Measurements from ENCODE around the gene RAVER2.

The RAVER2 gene

DNA sequence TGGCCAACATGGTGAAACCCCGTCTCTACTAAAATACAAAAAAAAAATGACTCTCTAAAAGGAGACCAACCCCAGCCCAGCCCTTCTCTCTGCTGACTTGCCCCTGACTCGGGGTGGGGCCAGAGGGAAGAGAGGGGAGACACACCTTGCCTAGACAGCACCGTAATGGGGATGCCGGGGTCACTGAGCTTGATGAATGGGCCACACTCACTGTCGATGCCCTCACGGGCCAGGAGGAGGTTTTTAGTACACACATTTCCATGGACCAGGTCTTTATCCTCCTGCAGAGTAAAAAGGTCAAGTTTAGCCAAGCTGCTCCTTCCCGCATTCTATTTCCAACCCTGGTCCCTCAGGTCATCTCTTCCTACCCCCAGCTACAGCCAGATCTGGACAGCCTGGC, 99.7 kb downstream of the RAVER2 start:
- no peak overlapping the region for H3K4ac ChIP-seq (ENCODE audit: low read depth, low read length)
- no peak overlapping the region for H2BK120ac ChIP-seq (ENCODE audit: low read depth, low read length)
- H3K4me1 ChIP-seq (ENCODE audit: control insufficient read depth, low read depth, low read length) = no peaks in the 10 kb centered on the region
- H3K9ac ChIP-seq (ENCODE audit: low read length) = no peak overlapping the region
- no CpG with 5 or more reads among the region's 7 CpGs for WGBS (ENCODE audit: extremely low coverage, insufficient coverage, low lambda C conversion rate)
- no peak overlapping the region for H3K18ac ChIP-seq (ENCODE audit: low read length)
- no peak overlapping the region for H2BK15ac ChIP-seq (replicated peaks; ENCODE audit: low read depth)
- no peaks in the 10 kb centered on the region for H3K79me2 ChIP-seq (ENCODE audit: control insufficient read depth, insufficient read depth, low read length)
- H3K4me3 ChIP-seq (ENCODE audit: low read length) = no peak overlapping the region
- no peaks in the 10 kb centered on the region for H3K27me3 ChIP-seq (ENCODE audit: insufficient read depth, low read length, poor library complexity)
- H3K23ac ChIP-seq (ENCODE audit: low read length) = no peak overlapping the region
- no peak overlapping the region for H3K4me2 ChIP-seq (ENCODE audit: low read length)
- H3K27ac ChIP-seq (ENCODE audit: low read depth, low read length) = no peak overlapping the region
- H2BK5ac ChIP-seq (ENCODE audit: low read length) = no peak overlapping the region
- no peak overlapping the region for H2AK5ac ChIP-seq (ENCODE audit: low read length)
- H4K8ac ChIP-seq (ENCODE audit: low read depth, low read length) = no peak overlapping the region
- no peak for DNase-seq
- no peak overlapping the region for H3K56ac ChIP-seq (ENCODE audit: low read length)
- H3K79me1 ChIP-seq (ENCODE audit: low read length) = no peaks in the 10 kb centered on the region
- H3K36me3 ChIP-seq (ENCODE audit: control insufficient read depth, insufficient read depth, low read length) = no peaks in the 10 kb centered on the region
- H4K5ac ChIP-seq (ENCODE audit: low read length) = no peak overlapping the region

DNA sequence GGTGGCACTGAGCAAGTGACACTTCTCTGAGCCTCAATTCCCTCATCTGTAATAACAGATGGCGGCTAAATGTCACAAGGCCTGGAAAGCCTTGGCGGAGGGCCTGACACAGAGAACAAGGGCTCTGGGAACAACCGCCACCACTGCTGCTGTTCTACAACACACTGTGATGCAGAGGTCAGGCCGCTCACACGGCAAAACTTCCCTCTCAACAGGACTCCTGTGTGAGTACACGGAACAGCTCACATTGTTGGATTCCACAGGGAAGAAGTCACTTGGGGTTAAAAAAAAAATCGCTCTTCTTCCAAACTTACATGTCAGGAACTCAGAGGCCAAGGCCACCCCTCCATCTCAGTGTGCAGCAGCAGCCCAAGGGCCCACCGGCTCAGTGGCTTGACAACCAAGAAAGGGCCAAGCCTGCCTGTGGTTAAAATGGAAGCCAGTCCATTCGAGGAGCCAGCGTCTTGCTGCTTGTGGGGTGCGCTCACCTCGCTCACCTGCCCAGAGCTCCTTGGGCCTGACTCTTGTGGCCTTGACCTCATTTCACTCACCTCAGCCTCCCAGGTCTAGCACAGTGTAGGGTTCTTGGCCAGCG, 101.1 kb downstream of the RAVER2 start:
- Histone ChIP-seq H2BK120ac (ENCODE audit: low read depth, low read length) (no peak overlapping the region), H4K8ac (ENCODE audit: low read depth, low read length) (no peak overlapping the region), H3K36me3 (ENCODE audit: control insufficient read depth, insufficient read depth, low read length) (no peaks in the 10 kb centered on the region), H3K4ac (ENCODE audit: low read depth, low read length) (no peak overlapping the region), H3K27ac (ENCODE audit: low read depth, low read length) (no peak overlapping the region), H3K56ac (ENCODE audit: low read length) (no peak overlapping the region), H3K79me2 (ENCODE audit: control insufficient read depth, insufficient read depth, low read length) (no peaks in the 10 kb centered on the region), H3K4me3 (ENCODE audit: low read length) (no peak overlapping the region), H3K9ac (ENCODE audit: low read length) (no peak overlapping the region), H3K18ac (ENCODE audit: low read length) (no peak overlapping the region), H3K79me1 (ENCODE audit: low read length) (no peaks in the 10 kb centered on the region), H3K4me1 (ENCODE audit: control insufficient read depth, low read depth, low read length) (no peaks in the 10 kb centered on the region), H2BK5ac (ENCODE audit: low read length) (no peak overlapping the region), H3K4me2 (ENCODE audit: low read length) (no peak overlapping the region), H3K23ac (ENCODE audit: low read length) (no peak overlapping the region), H2BK15ac (replicated peaks; ENCODE audit: low read depth) (no peak overlapping the region), H2AK5ac (ENCODE audit: low read length) (no peak overlapping the region), H4K5ac (ENCODE audit: low read length) (no peak overlapping the region), H3K27me3 (ENCODE audit: insufficient read depth, low read length, poor library complexity) (no peaks in the 10 kb centered on the region)
- DNase-seq = no peak
- no CpG with 5 or more reads among the region's 13 CpGs for WGBS (ENCODE audit: extremely low coverage, insufficient coverage, low lambda C conversion rate)

DNA sequence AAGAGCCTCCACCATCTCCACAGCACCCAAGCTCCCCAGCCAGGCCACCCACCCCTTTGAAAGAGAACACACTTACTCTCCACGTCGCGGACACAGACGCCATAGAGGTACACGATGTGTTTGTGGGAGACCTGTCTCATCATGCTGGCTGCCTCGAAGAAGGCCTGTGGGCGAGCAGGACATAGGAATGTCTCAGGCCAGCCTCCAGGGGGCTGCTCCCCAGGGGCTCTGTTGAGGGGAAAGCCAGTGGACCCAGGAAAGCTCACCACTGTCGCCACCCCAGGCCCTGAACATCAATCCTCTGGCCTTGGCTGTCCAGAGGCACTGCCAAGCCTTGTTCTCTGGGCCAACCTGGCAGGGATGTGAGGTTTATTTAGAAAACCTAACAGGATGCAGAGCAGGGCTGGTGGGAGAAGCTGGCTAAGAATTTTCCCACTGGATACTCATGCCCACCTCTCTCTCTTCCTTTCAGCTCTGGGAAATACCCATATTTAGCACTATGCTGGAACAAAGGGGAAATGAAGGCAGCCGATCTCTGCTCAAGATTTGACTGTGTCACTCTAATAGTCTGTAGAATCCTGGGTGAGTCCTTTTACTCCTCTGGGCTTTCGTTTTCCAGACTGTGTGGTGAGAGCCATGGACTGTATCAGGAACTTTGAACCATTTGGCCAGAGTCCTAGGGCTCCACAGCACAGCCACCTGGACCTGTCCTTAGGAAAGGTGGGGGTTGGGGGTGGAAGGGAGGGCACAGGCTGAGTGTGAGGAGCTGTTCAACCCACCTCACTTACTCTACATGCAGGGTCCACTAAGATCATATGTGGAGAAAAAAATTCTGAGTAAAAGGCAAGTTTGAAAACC, 101.9 kb downstream of the RAVER2 start:
- H3K56ac ChIP-seq (ENCODE audit: low read length) = no peak overlapping the region
- H3K4me2 ChIP-seq (ENCODE audit: low read length) = no peak overlapping the region
- no peak overlapping the region for H2BK120ac ChIP-seq (ENCODE audit: low read depth, low read length)
- no CpG with 5 or more reads among the region's 10 CpGs for WGBS (ENCODE audit: extremely low coverage, insufficient coverage, low lambda C conversion rate)
- H3K4me1 ChIP-seq (ENCODE audit: control insufficient read depth, low read depth, low read length) = no peaks in the 10 kb centered on the region
- H3K4ac ChIP-seq (ENCODE audit: low read depth, low read length) = no peak overlapping the region
- H3K79me1 ChIP-seq (ENCODE audit: low read length) = no peaks in the 10 kb centered on the region
- DNase-seq = no peak
- H3K27me3 ChIP-seq (ENCODE audit: insufficient read depth, low read length, poor library complexity) = no peaks in the 10 kb centered on the region
- no peak overlapping the region for H3K23ac ChIP-seq (ENCODE audit: low read length)
- H2AK5ac ChIP-seq (ENCODE audit: low read length) = no peak overlapping the region
- H2BK5ac ChIP-seq (ENCODE audit: low read length) = no peak overlapping the region
- H3K79me2 ChIP-seq (ENCODE audit: control insufficient read depth, insufficient read depth, low read length) = no peaks in the 10 kb centered on the region
- H4K8ac ChIP-seq (ENCODE audit: low read depth, low read length) = no peak overlapping the region
- no peak overlapping the region for H3K9ac ChIP-seq (ENCODE audit: low read length)
- H4K5ac ChIP-seq (ENCODE audit: low read length) = no peak overlapping the region
- H3K4me3 ChIP-seq (ENCODE audit: low read length) = no peak overlapping the region
- H3K36me3 ChIP-seq (ENCODE audit: control insufficient read depth, insufficient read depth, low read length) = no peaks in the 10 kb centered on the region
- H2BK15ac ChIP-seq (replicated peaks; ENCODE audit: low read depth) = no peak overlapping the region
- H3K18ac ChIP-seq (ENCODE audit: low read length) = no peak overlapping the region
- no peak overlapping the region for H3K27ac ChIP-seq (ENCODE audit: low read depth, low read length)

DNA sequence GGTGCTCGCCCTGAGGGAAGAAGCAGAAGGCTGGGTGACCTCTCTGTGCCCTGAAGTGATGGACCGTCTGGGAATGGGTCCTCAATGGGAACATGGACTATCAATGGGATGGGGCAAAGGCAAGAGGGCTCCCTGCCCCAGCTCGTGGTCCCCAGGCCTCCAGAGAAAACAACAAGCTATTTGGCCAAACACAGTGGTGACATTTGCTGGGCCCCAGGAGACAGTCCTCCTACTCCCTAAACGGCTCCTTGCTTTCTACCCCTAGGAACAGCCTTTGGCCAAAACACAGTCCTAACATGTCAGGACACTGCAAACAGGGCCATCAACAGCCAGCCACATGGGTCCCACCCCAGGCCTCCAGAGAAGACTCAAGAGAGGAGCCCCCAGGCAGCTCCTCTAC, 102.8 kb downstream of the RAVER2 start:
- Histone ChIP-seq H3K56ac (ENCODE audit: low read length) (no peak overlapping the region), H3K27ac (ENCODE audit: low read depth, low read length) (no peak overlapping the region), H4K5ac (ENCODE audit: low read length) (no peak overlapping the region), H3K36me3 (ENCODE audit: control insufficient read depth, insufficient read depth, low read length) (no peaks in the 10 kb centered on the region), H3K79me2 (ENCODE audit: control insufficient read depth, insufficient read depth, low read length) (no peaks in the 10 kb centered on the region), H3K4ac (ENCODE audit: low read depth, low read length) (no peak overlapping the region), H3K79me1 (ENCODE audit: low read length) (no peaks in the 10 kb centered on the region), H3K9ac (ENCODE audit: low read length) (no peak overlapping the region), H3K4me2 (ENCODE audit: low read length) (no peak overlapping the region), H2AK5ac (ENCODE audit: low read length) (no peak overlapping the region), H3K4me3 (ENCODE audit: low read length) (no peak overlapping the region), H3K27me3 (ENCODE audit: insufficient read depth, low read length, poor library complexity) (no peaks in the 10 kb centered on the region), H3K18ac (ENCODE audit: low read length) (no peak overlapping the region), H2BK5ac (ENCODE audit: low read length) (no peak overlapping the region), H3K4me1 (ENCODE audit: control insufficient read depth, low read depth, low read length) (no peaks in the 10 kb centered on the region), H2BK15ac (replicated peaks; ENCODE audit: low read depth) (no peak overlapping the region), H2BK120ac (ENCODE audit: low read depth, low read length) (no peak overlapping the region), H4K8ac (ENCODE audit: low read depth, low read length) (no peak overlapping the region), H3K23ac (ENCODE audit: low read length) (no peak overlapping the region)
- no CpG with 5 or more reads among the region's 4 CpGs for WGBS (ENCODE audit: extremely low coverage, insufficient coverage, low lambda C conversion rate)
- no peak for DNase-seq

DNA sequence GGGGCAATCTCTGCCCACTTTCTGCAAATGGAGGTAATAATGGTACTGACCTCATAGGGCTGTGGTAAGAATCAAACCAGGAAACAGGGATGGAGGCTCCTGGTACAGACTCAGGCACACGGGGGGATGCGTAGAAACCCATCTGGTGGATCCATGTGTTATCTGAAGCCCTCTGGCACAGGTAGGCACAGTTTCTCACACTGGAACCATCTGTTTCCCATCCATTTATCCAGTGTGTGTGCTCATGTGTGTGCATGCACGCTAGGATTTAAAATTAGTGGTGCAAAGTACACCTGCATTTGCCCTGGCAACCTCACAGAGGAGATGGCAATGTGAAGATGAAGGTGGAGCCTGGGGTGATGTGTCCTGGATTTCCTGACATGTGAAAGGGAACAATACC, 103.3 kb downstream of the RAVER2 start:
- Histone ChIP-seq H3K4me1 (ENCODE audit: control insufficient read depth, low read depth, low read length) (no peaks in the 10 kb centered on the region), H3K9ac (ENCODE audit: low read length) (no peak overlapping the region), H3K4me2 (ENCODE audit: low read length) (no peak overlapping the region), H4K8ac (ENCODE audit: low read depth, low read length) (no peak overlapping the region), H3K4me3 (ENCODE audit: low read length) (no peak overlapping the region), H3K4ac (ENCODE audit: low read depth, low read length) (no peak overlapping the region), H4K5ac (ENCODE audit: low read length) (no peak overlapping the region), H3K36me3 (ENCODE audit: control insufficient read depth, insufficient read depth, low read length) (no peaks in the 10 kb centered on the region), H2BK5ac (ENCODE audit: low read length) (no peak overlapping the region), H2BK120ac (ENCODE audit: low read depth, low read length) (no peak overlapping the region), H3K79me2 (ENCODE audit: control insufficient read depth, insufficient read depth, low read length) (no peaks in the 10 kb centered on the region), H3K27ac (ENCODE audit: low read depth, low read length) (no peak overlapping the region), H2AK5ac (ENCODE audit: low read length) (no peak overlapping the region), H3K27me3 (ENCODE audit: insufficient read depth, low read length, poor library complexity) (no peaks in the 10 kb centered on the region), H3K18ac (ENCODE audit: low read length) (no peak overlapping the region), H2BK15ac (replicated peaks; ENCODE audit: low read depth) (no peak overlapping the region), H3K56ac (ENCODE audit: low read length) (no peak overlapping the region), H3K23ac (ENCODE audit: low read length) (no peak overlapping the region), H3K79me1 (ENCODE audit: low read length) (no peaks in the 10 kb centered on the region)
- DNase-seq = no peak
- no CpG with 5 or more reads among the region's 3 CpGs for WGBS (ENCODE audit: extremely low coverage, insufficient coverage, low lambda C conversion rate)

Measured in mesendoderm (in vitro differentiated cells).